HCT116 (cell line): ENCODE results near the gene OR10G3. TPM values are rescaled to one million over a fixed set of nuclear protein-coding genes. Genes with fewer than 3 reads are reported as not detected.

Experiments used
- ATAC-seq: fragments of 200-7000 bp; cut with Tn5 transposase; 2 replicates; pipeline ENCODE4 v1.9.1; 2020; ENCODE audit warnings: mild to moderate bottlenecking, moderate library complexity
- BruUV-seq: library from RNA; stranded (reverse); fragments of 400-500 nt; replicated peaks from 2 replicates; lab custom pipeline; 2021; lab: Mats Ljungman, UMichigan
- CTCF ChIA-PET: fragments of 300-600 bp; sonication (Branson Sonifier 250); formaldehyde crosslinking; loops from one replicate; lab custom pipeline; 2021; ENCODE audit warnings: antibody characterized with exemption; lab: Charles Lee
- POLR2A ChIA-PET: fragments of 300-600, 350-600 bp; sonication (Branson Sonifier 250); formaldehyde crosslinking; loops from one replicate; lab custom pipeline; 2021; ENCODE audit warnings: antibody characterized with exemption; lab: Charles Lee
- RAD21 ChIA-PET, 2 experiments: fragments of 300-600 bp; sonication (Branson Sonifier 250); formaldehyde crosslinking; loops; one replicate each; lab custom pipeline; 2023; ENCODE audit warnings: low total read pairs in 2 of 2; ENCODE audit not compliant: uncharacterized antibody in 2 of 2, unreplicated experiment in 2 of 2, low non-redundant PET in 1 of 2; lab: Charles Lee
- DNase-seq: peaks from one replicate; pipeline ENCODE4 v3.0.0-alpha.2; 2010; ENCODE audit warnings: low read depth, low spot score
- H2AFZ ChIP-seq: fragments of 200-600 bp; shearing (Covaris generic), sonication (generic); 2 replicates; pipeline ENCODE4 v1.6.1; 2017; ENCODE audit warnings: low read depth, mixed run types, mixed read lengths, antibody characterized with exemption, low read length; ENCODE audit not compliant: poor library complexity, severe bottlenecking
- H3K27ac ChIP-seq: 2 replicates; pipeline ENCODE4 v1.5.1; 2012; ENCODE audit warnings: low read depth, low read length
- H3K27me3 ChIP-seq: fragments of 200-600 bp; sonication (generic); 2 replicates; pipeline ENCODE4 v1.6.1; 2016; ENCODE audit warnings: mixed run types, low read length, mixed read lengths; ENCODE audit not compliant: insufficient read depth
- H3K36me3 ChIP-seq, 2 experiments: fragments of 200-500 bp in 1 of 2; fragments of 200-600 bp in 1 of 2; sonication (Bioruptor generic) in 1 of 2; sonication (generic) in 1 of 2; 2 replicates each; pipeline versions ENCODE4 v1.5.1 to v1.6.1; 2014 to 2016; ENCODE audit warnings: low read length in 2 of 2, inconsistent platforms in 1 of 2, mixed read lengths in 1 of 2, mixed run types in 1 of 2; ENCODE audit not compliant: insufficient read depth in 2 of 2, control insufficient read depth in 1 of 2
- H3K4me1 ChIP-seq, 2 experiments: fragments of 200-600 bp in 1 of 2; sonication (generic) in 1 of 2; 2 replicates each; pipeline versions ENCODE4 v1.5.1 to v1.6.1; 2012 to 2017; ENCODE audit warnings: low read length in 2 of 2, inconsistent platforms in 1 of 2, mild to moderate bottlenecking in 1 of 2, mixed read lengths in 1 of 2, mixed run types in 1 of 2, moderate library complexity in 1 of 2; ENCODE audit not compliant: insufficient read depth in 2 of 2, control insufficient read depth in 1 of 2
- H3K4me2 ChIP-seq: fragments of 200-600 bp; sonication (generic); 2 replicates; pipeline ENCODE4 v1.6.1; 2017; ENCODE audit warnings: mixed run types, low read length, mixed read lengths
- H3K4me3 ChIP-seq, 2 experiments: fragments of 200-600 bp in 1 of 2; sonication (generic) in 1 of 2; replicated peaks in 1 of 2; 2 replicates each; pipeline ENCODE4 v1.5.1; 2011 to 2016; ENCODE audit warnings: low read length in 2 of 2, control low read depth in 1 of 2, low read depth in 1 of 2, mild to moderate bottlenecking in 1 of 2, mixed read lengths in 1 of 2, mixed run types in 1 of 2
- H3K79me2 ChIP-seq: fragments of 200-600 bp; sonication (generic); 2 replicates; pipeline ENCODE4 v1.6.1; 2017; ENCODE audit warnings: mild to moderate bottlenecking, mixed run types, low read length, moderate library complexity, mixed read lengths; ENCODE audit not compliant: insufficient read depth
- H3K9ac ChIP-seq: fragments of 200-600 bp; sonication (generic); 2 replicates; pipeline ENCODE4 v1.6.1; 2016; ENCODE audit warnings: low read length, mixed read lengths
- H3K9me2 ChIP-seq: fragments of 200-600 bp; sonication (generic), shearing (Covaris generic); 2 replicates; pipeline ENCODE4 v1.6.1; 2017; ENCODE audit warnings: mixed run types, mild to moderate bottlenecking, moderate library complexity; ENCODE audit not compliant: insufficient read depth
- H3K9me3 ChIP-seq, 2 experiments: fragments of 200-500 bp in 1 of 2; fragments of 200-600 bp in 1 of 2; sonication (Bioruptor generic) in 1 of 2; sonication (generic) in 1 of 2; 2 replicates each; pipeline ENCODE4 v1.6.1; 2014 to 2017; ENCODE audit warnings: low read length in 2 of 2, mixed read lengths in 2 of 2, inconsistent platforms in 1 of 2, low read depth in 1 of 2, mild to moderate bottlenecking in 1 of 2, mixed run types in 1 of 2, moderate library complexity in 1 of 2; ENCODE audit not compliant: control insufficient read depth in 1 of 2, insufficient read depth in 1 of 2
- H4K20me1 ChIP-seq: fragments of 200-600 bp; sonication (generic), shearing (Covaris generic); 2 replicates; pipeline ENCODE4 v1.6.1; 2017; ENCODE audit warnings: mixed run types, mild to moderate bottlenecking, moderate library complexity; ENCODE audit not compliant: insufficient read depth
- CBX3 ChIP-seq: IDR thresholded peaks from 2 replicates; pipeline ENCODE4 v1.6.1; 2012; ENCODE audit warnings: low read depth
- EZH2 ChIP-seq: fragments of 200-600 bp; sonication (generic); IDR thresholded peaks from 2 replicates; pipeline ENCODE4 v1.6.1; 2017; ENCODE audit warnings: antibody characterized with exemption, mixed run types
- POLR2AphosphoS5 ChIP-seq: IDR thresholded peaks from 2 replicates; pipeline ENCODE4 v1.6.1; 2011; ENCODE audit warnings: mild to moderate bottlenecking, low read depth, low read length, moderate library complexity
- RAD21 ChIP-seq: IDR thresholded peaks from 2 replicates; pipeline ENCODE4 v1.6.1; 2012; ENCODE audit warnings: low read depth, mild to moderate bottlenecking
- YY1 ChIP-seq: IDR thresholded peaks from 2 replicates; pipeline ENCODE4 v1.6.1; 2011; ENCODE audit warnings: low read length, low read depth, moderate library complexity, mild to moderate bottlenecking; ENCODE audit not compliant: insufficient replicate concordance; ENCODE audit errors: extremely low read depth
- intact Hi-C: fragments of 100-400 bp; cut with micrococcal nuclease; formaldehyde crosslinking; loops from 2 replicates; pipeline ENCODE4 v1.10.0; 2022
- total RNA-seq: library from RNA; stranded (reverse); gene quantifications from one replicate; pipeline ENCODE4 v1.2.1, GENCODE V29; 2021; ENCODE audit not compliant: unreplicated experiment
- TF ChIP-seq, protein P1 (sequence below): IDR thresholded peaks from 2 replicates; pipeline ENCODE4 v1.6.1; 2012
- TF ChIP-seq, protein P2 (sequence below): IDR thresholded peaks from 2 replicates; pipeline ENCODE4 v1.6.1; 2012; ENCODE audit warnings: low read depth
- TF ChIP-seq, protein P3 (sequence below), 3 experiments: fragments of 200-600 bp in 1 of 3; sonication (generic) in 1 of 3; IDR thresholded peaks in 2 of 3; conservative IDR thresholded peaks in 1 of 3; 2 replicates each; pipeline ENCODE4 v1.5.1; 2012 to 2017; ENCODE audit warnings: low read depth in 2 of 3, low read length in 2 of 3, antibody characterized with exemption in 1 of 3, borderline replicate concordance in 1 of 3, control low read depth in 1 of 3, mild to moderate bottlenecking in 1 of 3, mixed read lengths in 1 of 3, mixed run types in 1 of 3, moderate library complexity in 1 of 3; ENCODE audit not compliant: insufficient read depth in 1 of 3
- TF ChIP-seq, protein P4 (sequence below): IDR thresholded peaks from 2 replicates; pipeline ENCODE4 v1.6.1; 2011; ENCODE audit warnings: mild to moderate bottlenecking, low read length, moderate library complexity; ENCODE audit not compliant: insufficient replicate concordance; ENCODE audit errors: extremely low read depth

The OR10G3 gene
- total RNA-seq, 1 experiment from 2014 or later, result not detected

DNA sequence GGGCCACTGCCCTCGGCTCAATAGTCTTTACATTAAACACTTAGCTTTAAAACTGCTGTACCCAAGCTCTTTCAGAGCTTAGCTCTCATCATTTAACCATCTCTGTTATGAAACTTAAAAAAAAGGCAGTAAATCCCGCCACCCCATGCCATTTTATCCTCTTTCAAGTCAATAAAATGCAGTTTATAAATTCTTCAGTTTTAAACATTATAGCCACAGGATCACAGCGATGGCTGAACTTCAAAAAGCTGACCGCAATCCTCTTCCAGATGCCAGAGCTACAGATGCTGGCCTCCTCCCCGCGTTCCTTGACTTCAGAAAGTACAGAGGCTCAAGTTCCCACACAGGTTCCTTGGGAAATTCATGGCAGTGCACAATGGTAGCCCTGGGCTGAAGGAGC is 4.2 kb downstream of the OR10G3 start:
- no peak overlapping the region for H3K4me3 ChIP-seq
- intact Hi-C loops, result no loop called here
- H3K9ac ChIP-seq, result no peak overlapping the region
- H3K27me3 ChIP-seq, result no peaks in the 10 kb centered on the region; the same call in 1 of the 2 replicates
- H4K20me1 ChIP-seq, result no peaks in the 10 kb centered on the region
- no peak for DNase-seq
- no peaks in the 10 kb centered on the region for H3K36me3 ChIP-seq
- ChIA-PET RAD21 (no interaction called here), POLR2A (no interaction called here), CTCF (no interaction called here)
- no peaks in the 10 kb centered on the region for H3K9me3 ChIP-seq
- TF ChIP-seq, protein P1, sequence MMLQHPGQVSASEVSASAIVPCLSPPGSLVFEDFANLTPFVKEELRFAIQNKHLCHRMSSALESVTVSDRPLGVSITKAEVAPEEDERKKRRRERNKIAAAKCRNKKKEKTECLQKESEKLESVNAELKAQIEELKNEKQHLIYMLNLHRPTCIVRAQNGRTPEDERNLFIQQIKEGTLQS, result no peak
- TF ChIP-seq YY1, result no peak
- no peak for TF ChIP-seq EZH2
- TF ChIP-seq, protein P2, sequence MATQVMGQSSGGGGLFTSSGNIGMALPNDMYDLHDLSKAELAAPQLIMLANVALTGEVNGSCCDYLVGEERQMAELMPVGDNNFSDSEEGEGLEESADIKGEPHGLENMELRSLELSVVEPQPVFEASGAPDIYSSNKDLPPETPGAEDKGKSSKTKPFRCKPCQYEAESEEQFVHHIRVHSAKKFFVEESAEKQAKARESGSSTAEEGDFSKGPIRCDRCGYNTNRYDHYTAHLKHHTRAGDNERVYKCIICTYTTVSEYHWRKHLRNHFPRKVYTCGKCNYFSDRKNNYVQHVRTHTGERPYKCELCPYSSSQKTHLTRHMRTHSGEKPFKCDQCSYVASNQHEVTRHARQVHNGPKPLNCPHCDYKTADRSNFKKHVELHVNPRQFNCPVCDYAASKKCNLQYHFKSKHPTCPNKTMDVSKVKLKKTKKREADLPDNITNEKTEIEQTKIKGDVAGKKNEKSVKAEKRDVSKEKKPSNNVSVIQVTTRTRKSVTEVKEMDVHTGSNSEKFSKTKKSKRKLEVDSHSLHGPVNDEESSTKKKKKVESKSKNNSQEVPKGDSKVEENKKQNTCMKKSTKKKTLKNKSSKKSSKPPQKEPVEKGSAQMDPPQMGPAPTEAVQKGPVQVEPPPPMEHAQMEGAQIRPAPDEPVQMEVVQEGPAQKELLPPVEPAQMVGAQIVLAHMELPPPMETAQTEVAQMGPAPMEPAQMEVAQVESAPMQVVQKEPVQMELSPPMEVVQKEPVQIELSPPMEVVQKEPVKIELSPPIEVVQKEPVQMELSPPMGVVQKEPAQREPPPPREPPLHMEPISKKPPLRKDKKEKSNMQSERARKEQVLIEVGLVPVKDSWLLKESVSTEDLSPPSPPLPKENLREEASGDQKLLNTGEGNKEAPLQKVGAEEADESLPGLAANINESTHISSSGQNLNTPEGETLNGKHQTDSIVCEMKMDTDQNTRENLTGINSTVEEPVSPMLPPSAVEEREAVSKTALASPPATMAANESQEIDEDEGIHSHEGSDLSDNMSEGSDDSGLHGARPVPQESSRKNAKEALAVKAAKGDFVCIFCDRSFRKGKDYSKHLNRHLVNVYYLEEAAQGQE, result no peak
- TF ChIP-seq RAD21, result no peak
- TF ChIP-seq CBX3, result no peak
- TF ChIP-seq, protein P3, sequence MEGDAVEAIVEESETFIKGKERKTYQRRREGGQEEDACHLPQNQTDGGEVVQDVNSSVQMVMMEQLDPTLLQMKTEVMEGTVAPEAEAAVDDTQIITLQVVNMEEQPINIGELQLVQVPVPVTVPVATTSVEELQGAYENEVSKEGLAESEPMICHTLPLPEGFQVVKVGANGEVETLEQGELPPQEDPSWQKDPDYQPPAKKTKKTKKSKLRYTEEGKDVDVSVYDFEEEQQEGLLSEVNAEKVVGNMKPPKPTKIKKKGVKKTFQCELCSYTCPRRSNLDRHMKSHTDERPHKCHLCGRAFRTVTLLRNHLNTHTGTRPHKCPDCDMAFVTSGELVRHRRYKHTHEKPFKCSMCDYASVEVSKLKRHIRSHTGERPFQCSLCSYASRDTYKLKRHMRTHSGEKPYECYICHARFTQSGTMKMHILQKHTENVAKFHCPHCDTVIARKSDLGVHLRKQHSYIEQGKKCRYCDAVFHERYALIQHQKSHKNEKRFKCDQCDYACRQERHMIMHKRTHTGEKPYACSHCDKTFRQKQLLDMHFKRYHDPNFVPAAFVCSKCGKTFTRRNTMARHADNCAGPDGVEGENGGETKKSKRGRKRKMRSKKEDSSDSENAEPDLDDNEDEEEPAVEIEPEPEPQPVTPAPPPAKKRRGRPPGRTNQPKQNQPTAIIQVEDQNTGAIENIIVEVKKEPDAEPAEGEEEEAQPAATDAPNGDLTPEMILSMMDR (IDR thresholded peaks at IDR 0.05 in 2 of 3, conservative IDR thresholded peaks at IDR 0.05 in 1 of 3; ENCODE audit: borderline replicate concordance in 1 of 3, insufficient read depth in 1 of 3, low read depth in 2 of 3, low read length in 2 of 3), result no peak
- TF ChIP-seq POLR2AphosphoS5, result no peak
- TF ChIP-seq, protein P4, sequence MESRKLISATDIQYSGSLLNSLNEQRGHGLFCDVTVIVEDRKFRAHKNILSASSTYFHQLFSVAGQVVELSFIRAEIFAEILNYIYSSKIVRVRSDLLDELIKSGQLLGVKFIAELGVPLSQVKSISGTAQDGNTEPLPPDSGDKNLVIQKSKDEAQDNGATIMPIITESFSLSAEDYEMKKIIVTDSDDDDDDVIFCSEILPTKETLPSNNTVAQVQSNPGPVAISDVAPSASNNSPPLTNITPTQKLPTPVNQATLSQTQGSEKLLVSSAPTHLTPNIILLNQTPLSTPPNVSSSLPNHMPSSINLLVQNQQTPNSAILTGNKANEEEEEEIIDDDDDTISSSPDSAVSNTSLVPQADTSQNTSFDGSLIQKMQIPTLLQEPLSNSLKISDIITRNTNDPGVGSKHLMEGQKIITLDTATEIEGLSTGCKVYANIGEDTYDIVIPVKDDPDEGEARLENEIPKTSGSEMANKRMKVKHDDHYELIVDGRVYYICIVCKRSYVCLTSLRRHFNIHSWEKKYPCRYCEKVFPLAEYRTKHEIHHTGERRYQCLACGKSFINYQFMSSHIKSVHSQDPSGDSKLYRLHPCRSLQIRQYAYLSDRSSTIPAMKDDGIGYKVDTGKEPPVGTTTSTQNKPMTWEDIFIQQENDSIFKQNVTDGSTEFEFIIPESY, result no peak
- H3K27ac ChIP-seq, result no peak overlapping the region
- no peaks in the 10 kb centered on the region for H3K79me2 ChIP-seq
- H3K4me2 ChIP-seq, result no peak overlapping the region
- no peaks in the 10 kb centered on the region for H3K9me2 ChIP-seq
- H2AFZ ChIP-seq, result no peak overlapping the region
- ATAC-seq, result no peak
- H3K4me1 ChIP-seq, result no peaks in the 10 kb centered on the region
- BruUV-seq, result no TSS peak
